Testis (tissue), 3 donors: ENCODE measurements around the gene CFAP410. TPM values are rescaled to one million over a fixed set of nuclear protein-coding genes. Genes with fewer than 3 reads are reported as not detected.
A peak's percentile ranks its signal among the peaks of the same experiment; 100 is the strongest.

Source experiments
- DNase-seq: peaks from one replicate; pipeline ENCODE4 v3.0.0-alpha.2; 2019
- H3K27ac ChIP-seq, 2 donors: fragments of 200-600 bp; sonication (generic); one replicate each; pipeline ENCODE4 v1.5.1; 2019
- H3K27me3 ChIP-seq: fragments of 200-600 bp; sonication (generic); one replicate; pipeline ENCODE4 v1.5.1; 2019
- H3K36me3 ChIP-seq: fragments of 200-600 bp; sonication (generic); one replicate; pipeline ENCODE4 v1.5.1; 2017; ENCODE audit warnings: low read depth; ENCODE audit errors: missing control alignments
- H3K4me1 ChIP-seq: fragments of 200-600 bp; sonication (generic); one replicate; pipeline ENCODE4 v1.5.1; 2019
- H3K4me3 ChIP-seq, 2 donors: fragments of 200-600 bp; sonication (generic); one replicate each; pipeline ENCODE4 v1.5.1; 2017 to 2019
- H3K9me3 ChIP-seq: fragments of 200-600 bp; sonication (generic); one replicate; pipeline ENCODE4 v1.5.1; 2017
- POLR2A ChIP-seq: fragments of 450-650 bp; IDR thresholded peaks from one replicate; pipeline ENCODE4 v1.6.1; 2017; ENCODE audit warnings: antibody characterized with exemption, mild to moderate bottlenecking, moderate library complexity
- WGBS, 2 donors: methylation state at CpG; one replicate each; pipeline ENCODE4 v1.1.5; 2018; 5-methylcytosine and 5-hydroxymethylcytosine counted together
- intact Hi-C: fragments of 100-400 bp; cut with DNase I; formaldehyde crosslinking; loops from one replicate; pipeline ENCODE4 v1.15.1; 2023; ENCODE audit warnings: low total_unique reads
- polyA plus RNA-seq: library from polyadenylated mRNA; stranded (reverse); fragments of 350-450 nt; fragmentation: Illumina TruSeq; extraction: RNeasy Lipid Tissue Mini Kit (QIAGEN cat#74804); gene quantifications from one replicate; pipeline ENCODE4 v1.2.3, GENCODE V29; 2014; ENCODE audit warnings: low read depth, low replicate concordance; ENCODE audit not compliant: insufficient read depth
- total RNA-seq, 2 donors: library from RNA; depleted of rRNA; stranded (reverse); fragments of >200 nt; gene quantifications; one replicate each; pipeline ENCODE4 v1.2.3, GENCODE V29; 2016
- TF ChIP-seq, protein P1 (sequence below), 3 experiments: fragments of 450-650 bp in 2 of 3; fragments of 200-600 bp in 1 of 3; sonication (generic) in 1 of 3; IDR thresholded peaks; one replicate each; pipeline ENCODE4 v1.5.1; 2016 to 2019; ENCODE audit warnings: antibody characterized with exemption in 3 of 3, mild to moderate bottlenecking in 2 of 3, moderate library complexity in 1 of 3

Gene CFAP410
- total and polyA plus RNA-seq, 3 donors from 2014 or later, result 40.8 to 81.6 (median 71.7) TPM

- TF ChIP-seq POLR2A, result no peak
- TF ChIP-seq, protein P1, sequence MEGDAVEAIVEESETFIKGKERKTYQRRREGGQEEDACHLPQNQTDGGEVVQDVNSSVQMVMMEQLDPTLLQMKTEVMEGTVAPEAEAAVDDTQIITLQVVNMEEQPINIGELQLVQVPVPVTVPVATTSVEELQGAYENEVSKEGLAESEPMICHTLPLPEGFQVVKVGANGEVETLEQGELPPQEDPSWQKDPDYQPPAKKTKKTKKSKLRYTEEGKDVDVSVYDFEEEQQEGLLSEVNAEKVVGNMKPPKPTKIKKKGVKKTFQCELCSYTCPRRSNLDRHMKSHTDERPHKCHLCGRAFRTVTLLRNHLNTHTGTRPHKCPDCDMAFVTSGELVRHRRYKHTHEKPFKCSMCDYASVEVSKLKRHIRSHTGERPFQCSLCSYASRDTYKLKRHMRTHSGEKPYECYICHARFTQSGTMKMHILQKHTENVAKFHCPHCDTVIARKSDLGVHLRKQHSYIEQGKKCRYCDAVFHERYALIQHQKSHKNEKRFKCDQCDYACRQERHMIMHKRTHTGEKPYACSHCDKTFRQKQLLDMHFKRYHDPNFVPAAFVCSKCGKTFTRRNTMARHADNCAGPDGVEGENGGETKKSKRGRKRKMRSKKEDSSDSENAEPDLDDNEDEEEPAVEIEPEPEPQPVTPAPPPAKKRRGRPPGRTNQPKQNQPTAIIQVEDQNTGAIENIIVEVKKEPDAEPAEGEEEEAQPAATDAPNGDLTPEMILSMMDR (IDR thresholded peaks at IDR 0.05), result no peak
- 90 to 94% methylated on average over 17 to 19 of the region's 19 CpGs for WGBS, 2 donors
- Histone ChIP-seq H3K36me3 (no peaks in the 10 kb centered on the region), H3K4me1 (no peaks in the 10 kb centered on the region), H3K27ac (no peak overlapping the region), H3K27me3 (no peaks in the 10 kb centered on the region), H3K9me3 (no peaks in the 10 kb centered on the region), H3K4me3 (no peak overlapping the region)
- intact Hi-C loops, result no loop called here
- DNase-seq, result peak; percentile 7
Measured at GRCh38 chr21:44375761-44376241, 36.6 kb upstream of the CFAP410 start.

DNA sequence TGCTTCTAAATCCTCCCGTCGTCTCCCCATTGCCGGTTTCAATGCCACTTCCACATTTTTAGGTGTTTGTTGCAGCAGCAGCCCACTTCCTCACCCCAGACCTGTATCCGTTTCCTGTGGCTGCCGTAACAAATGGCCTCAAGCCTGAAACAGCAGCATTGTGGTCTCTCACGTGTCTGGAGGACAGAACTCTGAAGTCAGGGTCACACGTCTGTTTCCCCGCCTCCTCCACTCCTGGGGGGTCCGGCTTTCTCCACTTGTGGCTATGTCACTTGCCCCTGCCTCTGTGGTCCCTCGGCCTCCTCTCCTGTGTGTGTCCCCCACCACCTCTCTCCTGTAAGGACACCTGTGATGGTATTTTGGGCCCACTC, 36.1 kb upstream of the CFAP410 start:
- Histone ChIP-seq H3K27me3 (no peaks in the 10 kb centered on the region), H3K36me3 (no peaks in the 10 kb centered on the region), H3K4me1 (peaks cover 1% of the 10 kb centered on the region), H3K4me3 (no peak overlapping the region), H3K9me3 (no peaks in the 10 kb centered on the region), H3K27ac (no peak overlapping the region)
- 88 to 95% methylated on average over 9 to 10 of the region's 10 CpGs for WGBS, 2 donors
- TF ChIP-seq, protein P1 (IDR thresholded peaks at IDR 0.05), result no peak
- no peak for TF ChIP-seq POLR2A
- peak; percentile 26 for DNase-seq
- intact Hi-C loops, result no loop called here

- Histone ChIP-seq H3K36me3 (no peaks in the 10 kb centered on the region), H3K27me3 (no peaks in the 10 kb centered on the region), H3K4me3 (no peak overlapping the region), H3K4me1 (peaks cover 3% of the 10 kb centered on the region), H3K9me3 (no peaks in the 10 kb centered on the region), H3K27ac (no peak overlapping the region)
- peak; percentile 4 for DNase-seq
- TF ChIP-seq POLR2A, result no peak
- TF ChIP-seq, protein P1 (IDR thresholded peaks at IDR 0.05), result no peak
- intact Hi-C loops, result no loop called here
- 88 to 91% methylated on average over 24 of the region's 24 CpGs for WGBS, 2 donors
Measured at GRCh38 chr21:44374601-44375280, 35.6 kb upstream of the CFAP410 start.

GRCh38 chr21:44372616-44373015, 33.4 kb upstream of the CFAP410 start:
- peaks cover 3% of the 10 kb centered on the region for H3K4me1 ChIP-seq
- no peak overlapping the region for H3K27ac ChIP-seq
- no peaks in the 10 kb centered on the region for H3K27me3 ChIP-seq
- H3K9me3 ChIP-seq, result no peaks in the 10 kb centered on the region
- no peak for TF ChIP-seq POLR2A
- TF ChIP-seq, protein P1 (IDR thresholded peaks at IDR 0.05), result no peak
- H3K4me3 ChIP-seq, result no peak overlapping the region
- no peak for DNase-seq
- intact Hi-C loops, result no loop called here
- 73 to 77% methylated on average over 8 of the region's 8 CpGs for WGBS, 2 donors
- no peaks in the 10 kb centered on the region for H3K36me3 ChIP-seq

- Histone ChIP-seq H3K27me3 (no peaks in the 10 kb centered on the region), H3K4me1 (peaks cover 3% of the 10 kb centered on the region), H3K9me3 (no peaks in the 10 kb centered on the region), H3K36me3 (no peaks in the 10 kb centered on the region), H3K4me3 (no peak overlapping the region), H3K27ac (no peak overlapping the region)
- no peak for DNase-seq
- TF ChIP-seq POLR2A, result no peak
- TF ChIP-seq, protein P1 (IDR thresholded peaks at IDR 0.05), result no peak
- intact Hi-C loops, result no loop called here
- WGBS, 2 donors, result 93 to 95% methylated on average over 6 of the region's 6 CpGs
Measured at GRCh38 chr21:44371596-44371995, 32.4 kb upstream of the CFAP410 start.
